Activated naive CD8-positive, alpha-beta T cell (primary cell): Measurements from ENCODE around the gene RNF31.

Experiments used
- H3K27ac Mint-ChIP-seq: one replicate; pipeline ENCODE4 v1.8.0; 2021; ENCODE audit warnings: mixed read lengths
- H3K27me3 Mint-ChIP-seq: one replicate; pipeline ENCODE4 v1.8.0; 2021; ENCODE audit warnings: mixed read lengths
- H3K36me3 Mint-ChIP-seq: one replicate; pipeline ENCODE4 v1.8.0; 2021; ENCODE audit warnings: mixed read lengths
- H3K4me1 Mint-ChIP-seq: one replicate; pipeline ENCODE4 v1.8.0; 2021; ENCODE audit warnings: low read depth, mixed read lengths
- H3K4me3 Mint-ChIP-seq: one replicate; pipeline ENCODE4 v1.8.0; 2021; ENCODE audit warnings: mild to moderate bottlenecking, mixed read lengths
- H3K9me3 Mint-ChIP-seq: one replicate; pipeline ENCODE4 v1.8.0; 2021; ENCODE audit warnings: low read depth, mixed read lengths

The RNF31 gene

DNA sequence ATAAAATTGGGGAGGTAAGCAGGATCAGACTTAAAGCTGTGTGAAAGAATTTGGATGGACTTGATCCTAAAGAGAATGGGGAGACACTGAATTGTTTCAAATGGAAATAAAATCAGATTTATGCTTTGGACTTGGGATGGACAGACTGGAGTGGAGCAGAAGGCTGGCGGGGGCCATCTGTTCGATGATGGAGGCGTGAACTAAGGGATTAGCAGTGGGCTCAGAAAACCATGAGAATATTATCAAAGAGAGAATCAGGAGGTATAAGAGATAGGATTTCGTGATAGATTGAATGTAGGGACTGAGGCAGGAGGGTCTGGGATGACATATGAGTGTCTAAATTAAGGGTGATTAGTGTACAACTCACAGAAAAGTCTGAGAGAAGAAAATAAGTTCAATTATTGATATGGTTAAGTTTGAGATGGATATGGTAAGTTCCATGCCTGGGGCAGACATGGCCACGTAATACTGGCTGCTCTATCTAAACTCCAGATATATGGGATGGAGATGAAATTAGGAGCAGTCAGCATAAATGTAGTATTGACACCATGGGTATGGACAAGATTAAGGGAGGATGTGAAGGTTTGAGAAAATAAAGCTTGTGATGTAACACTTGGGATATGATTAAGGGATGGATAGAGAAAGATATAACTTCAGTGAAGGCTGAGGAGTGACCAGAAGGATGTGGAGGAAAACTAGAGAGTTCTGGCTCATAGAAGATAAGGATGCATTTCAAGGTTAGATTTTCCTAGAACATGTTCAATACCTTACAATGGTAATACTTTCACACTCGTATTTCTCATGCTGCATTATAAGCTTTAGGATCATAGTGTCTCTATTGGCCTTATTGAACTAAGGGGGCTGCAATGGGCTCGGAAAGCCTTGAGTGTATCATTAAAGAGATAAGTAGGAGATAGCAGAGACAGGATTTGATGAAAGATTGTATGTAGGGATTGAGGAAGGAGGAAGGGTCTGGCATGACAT lies 57.2 kb downstream of the RNF31 start:
- Mint-ChIP-seq H3K27ac (peak overlapping the region; percentile 9), H3K4me1 (peaks cover 36% of the 10 kb centered on the region), H3K27me3 (no peaks in the 10 kb centered on the region), H3K36me3 (peaks cover 18% of the 10 kb centered on the region), H3K9me3 (no peaks in the 10 kb centered on the region), H3K4me3 (no peak overlapping the region)

DNA sequence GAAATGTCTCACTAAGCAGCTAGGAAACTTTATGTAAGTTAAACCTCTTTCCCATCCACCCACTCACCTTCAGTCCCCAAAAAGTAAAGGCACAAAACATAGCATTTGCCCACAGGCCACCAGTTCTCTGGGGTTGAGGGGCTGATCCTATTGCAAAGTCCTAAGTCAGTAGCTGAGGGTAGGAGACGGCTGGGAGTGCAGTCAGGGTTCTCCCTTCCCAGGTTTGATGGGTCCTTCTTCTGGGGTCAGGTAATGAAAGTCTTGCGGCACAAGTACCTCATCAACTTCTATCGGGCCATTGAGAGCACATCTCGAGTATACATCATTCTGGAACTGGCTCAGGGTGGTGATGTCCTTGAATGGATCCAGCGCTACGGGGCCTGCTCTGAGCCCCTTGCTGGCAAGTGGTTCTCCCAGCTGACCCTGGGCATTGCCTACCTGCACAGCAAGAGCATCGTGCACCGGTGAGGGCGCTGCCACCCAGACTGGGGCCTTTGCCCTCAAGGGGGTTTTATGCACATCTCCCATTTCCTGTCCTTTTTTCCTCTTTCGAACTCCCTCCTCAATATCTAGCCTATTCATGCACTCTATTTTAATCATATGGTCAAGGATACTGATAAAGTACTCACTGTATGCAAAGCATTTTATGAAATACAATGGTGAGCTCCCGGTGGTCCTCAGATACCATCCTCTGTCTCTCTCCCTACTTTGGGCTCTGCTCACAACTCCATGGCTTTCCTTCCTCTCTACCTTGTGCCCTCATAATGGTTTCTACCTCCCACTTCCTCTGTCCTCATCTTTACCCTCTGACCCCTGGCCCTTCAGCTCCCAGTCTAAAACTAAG lies 59.2 kb downstream of the RNF31 start:
- H3K4me1 Mint-ChIP-seq: peaks cover 46% of the 10 kb centered on the region
- no peak overlapping the region for H3K4me3 Mint-ChIP-seq
- H3K9me3 Mint-ChIP-seq: no peaks in the 10 kb centered on the region
- peaks cover 17% of the 10 kb centered on the region for H3K36me3 Mint-ChIP-seq
- no peaks in the 10 kb centered on the region for H3K27me3 Mint-ChIP-seq
- peak overlapping the region; percentile 74 for H3K27ac Mint-ChIP-seq

DNA sequence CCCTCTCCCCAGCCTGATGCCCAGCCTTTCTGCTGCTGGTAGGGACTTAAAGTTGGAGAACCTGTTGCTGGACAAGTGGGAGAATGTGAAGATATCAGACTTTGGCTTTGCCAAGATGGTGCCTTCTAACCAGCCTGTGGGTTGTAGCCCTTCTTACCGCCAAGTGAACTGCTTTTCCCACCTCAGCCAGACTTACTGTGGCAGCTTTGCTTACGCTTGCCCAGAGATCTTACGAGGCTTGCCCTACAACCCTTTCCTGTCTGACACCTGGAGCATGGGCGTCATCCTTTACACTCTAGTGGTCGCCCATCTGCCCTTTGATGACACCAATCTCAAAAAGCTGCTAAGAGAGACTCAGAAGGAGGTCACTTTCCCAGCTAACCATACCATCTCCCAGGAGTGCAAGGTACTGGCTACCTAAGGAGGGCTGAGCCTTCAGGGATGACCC lies 59.8 kb downstream of the RNF31 start:
- H3K4me3 Mint-ChIP-seq: no peak overlapping the region

DNA sequence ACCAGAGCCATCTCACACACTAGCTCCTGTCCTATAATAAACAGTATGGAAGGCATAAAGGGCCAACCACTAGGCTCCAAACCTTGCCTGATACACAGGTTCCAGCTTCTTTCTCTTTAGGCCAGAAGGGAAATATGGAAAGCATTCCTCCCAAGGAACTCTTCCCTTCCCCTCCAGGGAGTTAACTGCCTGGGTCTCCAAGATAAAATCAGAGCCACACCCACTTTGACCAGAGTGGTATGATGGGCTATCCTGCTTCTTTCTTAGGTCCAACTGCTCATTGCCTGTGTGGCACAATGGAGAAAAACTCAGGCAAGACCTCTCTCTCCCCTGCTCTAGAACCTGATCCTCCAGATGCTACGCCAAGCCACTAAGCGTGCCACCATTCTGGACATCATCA lies 60.3 kb downstream of the RNF31 start:
- Mint-ChIP-seq H3K4me3 (no peak overlapping the region), H3K27ac (peak overlapping the region; percentile 74), H3K9me3 (no peaks in the 10 kb centered on the region), H3K36me3 (peaks cover 15% of the 10 kb centered on the region), H3K4me1 (peaks cover 52% of the 10 kb centered on the region), H3K27me3 (no peaks in the 10 kb centered on the region)

More for the DNA sequence above, 59.8 kb downstream of the RNF31 start:
- Mint-ChIP-seq H3K9me3 (no peaks in the 10 kb centered on the region), H3K27ac (peak overlapping the region; percentile 74), H3K36me3 (peaks cover 18% of the 10 kb centered on the region), H3K4me1 (peaks cover 50% of the 10 kb centered on the region), H3K27me3 (no peaks in the 10 kb centered on the region)
